ENCODE data around the gene GPR107. TPM values are rescaled to one million over a fixed set of nuclear protein-coding genes. Genes with fewer than 3 reads are reported as not detected.

GPR107 gene
- total RNA-seq, 1 donor from 2014 or later: 58.7 TPM

DNA sequence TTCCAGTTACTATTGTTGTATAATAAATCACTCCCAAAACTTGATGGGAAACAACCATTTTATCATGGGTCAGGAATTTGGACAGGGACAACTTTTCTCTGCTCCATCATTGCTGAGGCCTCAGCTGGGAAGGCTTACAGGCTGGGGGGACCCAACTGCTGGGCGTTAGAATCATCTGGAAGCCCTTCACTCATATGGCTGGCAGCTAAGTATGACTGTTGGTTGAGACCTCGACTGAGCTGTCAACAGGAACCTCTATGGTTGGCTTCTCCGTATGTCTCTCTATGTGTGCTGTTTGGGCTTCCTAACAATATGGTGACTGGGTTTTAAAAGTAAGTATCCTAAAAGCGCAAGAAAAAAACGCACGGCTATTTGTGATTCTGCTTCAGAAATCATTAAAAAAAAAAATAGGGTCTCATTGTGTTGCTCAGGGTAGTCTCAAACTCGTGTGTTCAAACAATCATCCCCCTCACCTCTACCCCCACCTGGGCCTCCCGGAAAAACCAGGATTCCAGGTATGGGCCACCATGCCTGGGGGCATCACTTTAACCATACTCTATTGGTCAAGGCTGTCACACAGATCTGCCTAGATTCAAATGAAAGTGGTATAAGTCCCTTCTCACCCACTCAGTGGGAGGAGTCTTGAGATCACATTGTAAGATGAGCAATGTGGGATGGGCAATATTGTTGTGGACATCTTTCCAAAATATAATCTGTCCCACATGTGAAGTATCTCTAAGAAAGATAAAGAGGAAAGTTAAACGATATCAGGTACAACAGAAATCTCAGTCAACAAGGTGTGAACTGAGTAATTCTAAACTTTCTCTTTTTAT is 26.0 kb upstream of the GPR107 start:
- Histone ChIP-seq H3K9me3 (ENCODE audit: insufficient read depth, low read depth, low read length) (no peaks in the 10 kb centered on the region), H3K4me1 (ENCODE audit: insufficient read depth, low read length) (peaks cover 4% of the 10 kb centered on the region), H2AFZ (ENCODE audit: low read depth, low read length) (no peak overlapping the region), H3K27me3 (ENCODE audit: insufficient read depth, low read length) (no peaks in the 10 kb centered on the region), H4K20me1 (ENCODE audit: insufficient read depth, low read length) (peaks cover 66% of the 10 kb centered on the region), H3K9ac (ENCODE audit: low read length) (no peak overlapping the region), H3K4me3 (ENCODE audit: insufficient read depth, low read depth, low read length) (no peak overlapping the region), H3K79me2 (ENCODE audit: insufficient read depth, low read length) (peaks cover 24% of the 10 kb centered on the region), H3K4me2 (ENCODE audit: low read length) (no peak overlapping the region), H3K36me3 (ENCODE audit: insufficient read depth, low read length) (no peaks in the 10 kb centered on the region), H3K27ac (ENCODE audit: low read depth, low read length) (no peak overlapping the region)
- peaks cover 7% of the 10 kb centered on the region for H3K36me3 Mint-ChIP-seq (ENCODE audit: low read depth, unreplicated experiment)
- no peak overlapping the region for H3K27ac Mint-ChIP-seq (ENCODE audit: unreplicated experiment)
- peaks cover 28% of the 10 kb centered on the region for H3K4me1 Mint-ChIP-seq (ENCODE audit: low read depth, unreplicated experiment)
- FAIRE-seq (no peak), DNase-seq (ENCODE audit: low read depth) (no peak)
- no peaks in the 10 kb centered on the region for H3K27me3 Mint-ChIP-seq (ENCODE audit: low read depth, unreplicated experiment)
- no peaks in the 10 kb centered on the region for H3K9me3 Mint-ChIP-seq (ENCODE audit: unreplicated experiment)
- TF ChIP-seq EZH2 (IDR thresholded peaks at IDR 0.05; ENCODE audit: insufficient read depth, low read length): no peak
- TF ChIP-seq, protein P1, sequence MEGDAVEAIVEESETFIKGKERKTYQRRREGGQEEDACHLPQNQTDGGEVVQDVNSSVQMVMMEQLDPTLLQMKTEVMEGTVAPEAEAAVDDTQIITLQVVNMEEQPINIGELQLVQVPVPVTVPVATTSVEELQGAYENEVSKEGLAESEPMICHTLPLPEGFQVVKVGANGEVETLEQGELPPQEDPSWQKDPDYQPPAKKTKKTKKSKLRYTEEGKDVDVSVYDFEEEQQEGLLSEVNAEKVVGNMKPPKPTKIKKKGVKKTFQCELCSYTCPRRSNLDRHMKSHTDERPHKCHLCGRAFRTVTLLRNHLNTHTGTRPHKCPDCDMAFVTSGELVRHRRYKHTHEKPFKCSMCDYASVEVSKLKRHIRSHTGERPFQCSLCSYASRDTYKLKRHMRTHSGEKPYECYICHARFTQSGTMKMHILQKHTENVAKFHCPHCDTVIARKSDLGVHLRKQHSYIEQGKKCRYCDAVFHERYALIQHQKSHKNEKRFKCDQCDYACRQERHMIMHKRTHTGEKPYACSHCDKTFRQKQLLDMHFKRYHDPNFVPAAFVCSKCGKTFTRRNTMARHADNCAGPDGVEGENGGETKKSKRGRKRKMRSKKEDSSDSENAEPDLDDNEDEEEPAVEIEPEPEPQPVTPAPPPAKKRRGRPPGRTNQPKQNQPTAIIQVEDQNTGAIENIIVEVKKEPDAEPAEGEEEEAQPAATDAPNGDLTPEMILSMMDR (IDR thresholded peaks at IDR 0.05; ENCODE audit: insufficient read depth, low read depth, low read length): no peak
- H3K4me3 Mint-ChIP-seq (ENCODE audit: unreplicated experiment): no peak overlapping the region

DNA sequence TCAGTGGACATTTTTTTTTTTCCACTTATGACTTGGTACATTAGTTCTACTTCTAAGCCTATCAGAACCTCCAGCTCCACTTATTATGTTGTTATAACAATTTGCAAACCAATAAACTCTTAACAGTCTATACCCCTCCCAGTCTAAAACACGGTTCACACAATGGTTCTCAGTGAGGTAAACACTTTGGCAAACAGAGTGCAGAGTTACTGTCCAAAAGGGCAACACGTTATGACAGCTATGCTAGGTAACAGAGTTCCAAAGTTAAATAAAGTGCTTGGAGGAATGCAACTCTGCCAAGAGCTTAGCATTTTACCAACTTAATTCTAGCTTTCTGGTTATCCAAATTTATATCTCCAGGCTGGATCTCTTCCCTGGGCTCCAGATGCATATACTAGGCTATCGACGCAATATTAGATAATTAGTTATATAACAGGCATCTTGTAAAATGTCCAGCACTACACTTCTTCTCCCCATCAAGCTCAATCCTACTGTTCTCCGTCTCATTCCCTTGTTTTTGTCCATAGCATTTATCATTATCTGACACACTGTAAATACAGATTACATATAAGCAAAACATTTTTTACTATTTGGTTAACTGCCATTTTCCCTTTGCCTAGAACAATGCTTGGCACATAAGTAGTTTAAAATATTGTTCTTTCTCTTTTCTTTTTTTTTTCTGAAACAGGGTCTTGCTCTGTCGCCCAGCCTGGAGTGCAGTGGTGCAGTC is 25.0 kb upstream of the GPR107 start:
- H3K4me1 ChIP-seq (ENCODE audit: insufficient read depth, low read length): peaks cover 4% of the 10 kb centered on the region
- H3K9me3 ChIP-seq (ENCODE audit: insufficient read depth, low read depth, low read length): no peaks in the 10 kb centered on the region
- H3K9me3 Mint-ChIP-seq (ENCODE audit: unreplicated experiment): no peaks in the 10 kb centered on the region
- H3K27ac Mint-ChIP-seq (ENCODE audit: unreplicated experiment): no peak overlapping the region
- TF ChIP-seq, protein P1 (IDR thresholded peaks at IDR 0.05; ENCODE audit: insufficient read depth, low read depth, low read length): no peak
- no peak for TF ChIP-seq EZH2 (IDR thresholded peaks at IDR 0.05; ENCODE audit: insufficient read depth, low read length)
- H4K20me1 ChIP-seq (ENCODE audit: insufficient read depth, low read length): peaks cover 64% of the 10 kb centered on the region
- DNase-seq (ENCODE audit: low read depth) (no peak), FAIRE-seq (no peak)
- H3K4me1 Mint-ChIP-seq (ENCODE audit: low read depth, unreplicated experiment): peaks cover 24% of the 10 kb centered on the region
- no peak overlapping the region for H3K4me3 ChIP-seq (ENCODE audit: insufficient read depth, low read depth, low read length)
- H3K27me3 ChIP-seq (ENCODE audit: insufficient read depth, low read length): no peaks in the 10 kb centered on the region
- no peak overlapping the region for H3K4me2 ChIP-seq (ENCODE audit: low read length)
- H3K36me3 ChIP-seq (ENCODE audit: insufficient read depth, low read length): no peaks in the 10 kb centered on the region
- no peak overlapping the region for H3K27ac ChIP-seq (ENCODE audit: low read depth, low read length)
- no peaks in the 10 kb centered on the region for H3K27me3 Mint-ChIP-seq (ENCODE audit: low read depth, unreplicated experiment)
- peaks cover 28% of the 10 kb centered on the region for H3K79me2 ChIP-seq (ENCODE audit: insufficient read depth, low read length)
- no peak overlapping the region for H3K4me3 Mint-ChIP-seq (ENCODE audit: unreplicated experiment)
- H2AFZ ChIP-seq (ENCODE audit: low read depth, low read length): no peak overlapping the region
- H3K9ac ChIP-seq (ENCODE audit: low read length): no peak overlapping the region
- H3K36me3 Mint-ChIP-seq (ENCODE audit: low read depth, unreplicated experiment): peaks cover 7% of the 10 kb centered on the region

All from astrocyte (in vitro differentiated cells and primary cell).